ENCODE data around the gene TMEM234. TPM values are rescaled to one million over a fixed set of nuclear protein-coding genes. Genes with fewer than 3 reads are reported as not detected.

The TMEM234 gene
- total and polyA plus RNA-seq, 2 of the 8 experiments (the other 6 are each of a cell fraction or from before 2014, with no cell fraction given) = 8.7 to 8.9 TPM

DNA sequence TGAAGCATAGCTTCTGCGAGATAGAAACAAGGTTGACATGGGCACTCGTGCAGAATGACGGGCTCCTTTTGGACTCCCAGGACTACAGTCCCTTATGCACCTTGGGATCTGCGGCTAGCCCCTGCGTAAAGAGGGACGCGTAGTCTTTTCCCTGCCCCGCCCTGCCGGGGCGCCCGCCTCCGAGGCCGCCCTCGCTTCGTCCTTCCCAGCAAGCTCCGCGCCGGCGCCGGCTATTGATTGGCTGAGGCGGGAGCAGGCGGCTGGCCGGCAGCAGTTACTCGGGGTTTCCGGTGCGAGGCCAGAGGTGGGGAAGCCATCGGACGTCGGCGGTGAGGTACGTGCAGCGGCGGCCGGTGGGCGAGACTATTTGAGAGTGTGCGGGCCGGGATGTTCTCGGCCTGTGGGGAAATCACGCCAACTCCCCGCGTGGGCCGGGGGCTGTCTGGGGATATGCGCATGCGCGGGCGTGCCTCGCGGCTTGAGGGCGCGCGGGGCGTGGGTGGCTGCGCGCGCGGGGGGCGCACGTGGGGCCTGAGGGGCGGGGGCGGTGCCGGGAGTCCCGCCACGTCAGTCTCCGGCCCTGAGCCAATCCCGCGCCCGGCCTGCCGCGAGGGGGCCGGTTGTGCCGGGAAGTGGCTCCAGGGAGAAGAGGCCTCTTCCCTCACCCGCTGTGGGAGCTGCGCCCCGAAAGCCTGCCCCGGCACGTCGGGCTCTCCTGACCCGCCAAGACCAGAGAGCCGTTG lies 42.5 kb downstream of the TMEM234 start, which contains the start of gene TXLNA (continued):
- TF ChIP-seq, protein P1, sequence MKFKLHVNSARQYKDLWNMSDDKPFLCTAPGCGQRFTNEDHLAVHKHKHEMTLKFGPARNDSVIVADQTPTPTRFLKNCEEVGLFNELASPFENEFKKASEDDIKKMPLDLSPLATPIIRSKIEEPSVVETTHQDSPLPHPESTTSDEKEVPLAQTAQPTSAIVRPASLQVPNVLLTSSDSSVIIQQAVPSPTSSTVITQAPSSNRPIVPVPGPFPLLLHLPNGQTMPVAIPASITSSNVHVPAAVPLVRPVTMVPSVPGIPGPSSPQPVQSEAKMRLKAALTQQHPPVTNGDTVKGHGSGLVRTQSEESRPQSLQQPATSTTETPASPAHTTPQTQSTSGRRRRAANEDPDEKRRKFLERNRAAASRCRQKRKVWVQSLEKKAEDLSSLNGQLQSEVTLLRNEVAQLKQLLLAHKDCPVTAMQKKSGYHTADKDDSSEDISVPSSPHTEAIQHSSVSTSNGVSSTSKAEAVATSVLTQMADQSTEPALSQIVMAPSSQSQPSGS (IDR thresholded peaks at IDR 0.05; ENCODE audit: low read length) = no peak
- TF ChIP-seq CBX8 (IDR thresholded peaks at IDR 0.05; ENCODE audit: borderline replicate concordance, low read depth, low read length) (no peak), KDM4A (IDR thresholded peaks at IDR 0.05; ENCODE audit: low read depth, low read length, severe bottlenecking) (peak; percentile 20), SUZ12 (IDR thresholded peaks at IDR 0.05; ENCODE audit: low read length) (0 out of 2 replicates have a peak, but pooled peaks have one; percentile 23), ASH2L (IDR thresholded peaks at IDR 0.05; ENCODE audit: low read length) (peak; percentile 71), SIRT6 (IDR thresholded peaks at IDR 0.05; ENCODE audit: low read length) (no peak), TBP (IDR thresholded peaks at IDR 0.05; ENCODE audit: low read depth, low read length) (peak; percentile 84), HDAC6 (IDR thresholded peaks at IDR 0.05; ENCODE audit: low read depth, low read length) (no peak), SP4 (IDR thresholded peaks at IDR 0.05; ENCODE audit: low read length) (no peak; the same call in 1 of the 2 replicates), EP300 (IDR thresholded peaks at IDR 0.05; ENCODE audit: borderline replicate concordance in 1 of 2, low read depth in 2 of 2, low read length in 2 of 2) (no peak), SIN3A (conservative IDR thresholded peaks at IDR 0.05 in 1 of 2, IDR thresholded peaks at IDR 0.05 in 1 of 2; ENCODE audit: low read depth in 1 of 2, low read length in 2 of 2) (peak in 1 of 2 experiments; percentile 47; a peak in 1 of 4 replicates), TEAD4 (IDR thresholded peaks at IDR 0.05; ENCODE audit: low read depth, low read length) (no peak), SRF (IDR thresholded peaks at IDR 0.05; ENCODE audit: low read depth, low read length) (no peak), POLR2AphosphoS5 (IDR thresholded peaks at IDR 0.05; ENCODE audit: low read depth, low read length) (peak; percentile 82)
- TF ChIP-seq, protein P2, sequence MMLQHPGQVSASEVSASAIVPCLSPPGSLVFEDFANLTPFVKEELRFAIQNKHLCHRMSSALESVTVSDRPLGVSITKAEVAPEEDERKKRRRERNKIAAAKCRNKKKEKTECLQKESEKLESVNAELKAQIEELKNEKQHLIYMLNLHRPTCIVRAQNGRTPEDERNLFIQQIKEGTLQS (IDR thresholded peaks at IDR 0.05; ENCODE audit: insufficient read depth, low read depth, low read length) = no peak
- TF ChIP-seq, protein P3, sequence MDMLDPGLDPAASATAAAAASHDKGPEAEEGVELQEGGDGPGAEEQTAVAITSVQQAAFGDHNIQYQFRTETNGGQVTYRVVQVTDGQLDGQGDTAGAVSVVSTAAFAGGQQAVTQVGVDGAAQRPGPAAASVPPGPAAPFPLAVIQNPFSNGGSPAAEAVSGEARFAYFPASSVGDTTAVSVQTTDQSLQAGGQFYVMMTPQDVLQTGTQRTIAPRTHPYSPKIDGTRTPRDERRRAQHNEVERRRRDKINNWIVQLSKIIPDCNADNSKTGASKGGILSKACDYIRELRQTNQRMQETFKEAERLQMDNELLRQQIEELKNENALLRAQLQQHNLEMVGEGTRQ (IDR thresholded peaks at IDR 0.05; ENCODE audit: low read length) = no peak
- TF ChIP-seq, protein P4, sequence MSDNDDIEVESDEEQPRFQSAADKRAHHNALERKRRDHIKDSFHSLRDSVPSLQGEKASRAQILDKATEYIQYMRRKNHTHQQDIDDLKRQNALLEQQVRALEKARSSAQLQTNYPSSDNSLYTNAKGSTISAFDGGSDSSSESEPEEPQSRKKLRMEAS (IDR thresholded peaks at IDR 0.05) = peak; percentile 90; the same call in 1 of the 2 replicates

Data from H1 (cell line).